Stimulated activated CD4-positive, alpha-beta T cell treated with anti-CD3 and anti-CD28 coated beads, Interleukin-1b, Interleukin-23, amount 100 ng/mL, for 48 hours (primary cell): ENCODE results near the gene LCOR.

Experiments
- DNase-seq: peaks from one replicate; pipeline ENCODE4 v3.0.0-alpha.2; 2020

The LCOR gene

GRCh38 chr10:96988426-96988825, 156.3 kb downstream of the LCOR start:
- no peak for DNase-seq

GRCh38 chr10:96991313-96991841, 159.3 kb downstream of the LCOR start:
- DNase-seq = no peak

- DNase-seq = no peak
Observed at GRCh38 chr10:96992721-96993120, 160.6 kb downstream of the LCOR start.

DNA sequence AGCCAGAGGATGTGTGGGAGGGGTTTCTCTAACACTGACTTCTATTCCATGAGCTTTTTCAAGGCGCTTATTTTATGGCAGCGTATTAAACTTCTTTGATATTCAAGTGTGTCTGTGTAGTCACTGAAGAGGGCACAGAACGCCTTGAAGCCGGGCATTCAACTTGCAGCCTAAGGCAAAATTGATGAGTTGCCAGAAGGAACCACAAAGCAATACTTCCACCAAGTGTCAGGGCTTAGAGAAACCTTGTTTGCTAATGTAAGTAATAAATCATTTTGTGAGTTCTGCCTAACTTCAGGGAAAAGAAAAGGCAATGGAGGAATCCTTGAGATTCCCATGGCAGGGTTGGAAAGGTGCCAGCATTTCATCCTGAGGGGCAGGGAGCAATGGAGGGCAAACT, 163.8 kb downstream of the LCOR start:
- no peak for DNase-seq

GRCh38 chr10:96996275-96996965, 164.3 kb downstream of the LCOR start:
- DNase-seq = no peak

GRCh38 chr10:96998329-96998888, 166.3 kb downstream of the LCOR start:
- DNase-seq = no peak

DNA sequence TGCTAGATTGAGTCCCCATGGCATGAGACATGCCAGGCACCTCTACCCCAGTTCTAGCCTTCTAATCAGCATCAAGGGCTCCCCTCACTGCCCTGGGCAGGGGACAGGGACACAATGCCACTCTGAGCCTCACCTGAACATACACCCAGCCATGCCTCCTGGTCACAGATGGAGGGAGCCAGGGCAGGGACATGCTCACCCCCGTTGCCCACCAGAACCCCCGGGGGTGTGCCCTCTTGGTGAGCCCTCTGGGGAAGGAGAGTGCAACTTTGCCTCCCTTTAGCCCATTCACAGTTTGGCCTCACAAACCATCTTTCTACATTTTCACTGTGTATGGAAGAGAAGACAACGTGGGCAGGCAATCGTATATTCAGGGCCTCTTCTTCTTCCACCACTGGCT, 167.2 kb downstream of the LCOR start:
- DNase-seq = no peak

- DNase-seq = no peak
Observed at GRCh38 chr10:96999987-97000386, 167.9 kb downstream of the LCOR start.

DNA sequence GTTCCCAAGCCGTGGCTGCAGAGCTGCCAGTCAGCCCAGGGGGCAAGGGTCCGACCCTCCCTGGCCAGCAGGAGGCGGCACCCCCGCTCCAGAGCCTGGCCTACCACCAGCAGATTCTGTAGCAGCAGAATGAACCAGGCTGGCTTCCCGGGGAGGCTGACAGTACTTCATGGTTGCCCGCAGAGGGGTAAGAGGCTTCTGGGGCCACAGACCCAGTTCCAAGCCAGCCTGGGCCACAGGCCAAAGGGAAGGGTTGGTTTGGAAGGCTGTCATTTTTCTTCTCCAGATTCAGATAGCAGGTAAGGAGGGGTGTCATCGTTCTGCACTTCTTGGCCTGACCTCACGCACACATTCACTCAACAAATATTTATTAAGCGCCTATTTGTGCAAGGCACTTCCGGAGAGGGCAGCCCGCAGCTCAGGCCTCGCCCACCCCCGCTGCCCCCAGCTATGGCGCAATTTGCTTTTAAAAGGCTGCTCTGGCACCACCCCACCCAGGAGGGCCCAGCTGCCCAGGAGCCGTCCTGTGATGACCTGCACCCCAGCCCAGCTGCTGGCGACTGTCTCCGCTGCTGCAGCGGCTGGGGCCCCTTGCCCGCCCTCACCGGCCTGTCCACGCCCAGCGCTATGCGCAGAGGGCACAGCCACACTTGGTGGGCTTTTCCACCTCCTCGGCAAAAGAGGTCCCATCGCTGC, 168.5 kb downstream of the LCOR start:
- no peak for DNase-seq

DNA sequence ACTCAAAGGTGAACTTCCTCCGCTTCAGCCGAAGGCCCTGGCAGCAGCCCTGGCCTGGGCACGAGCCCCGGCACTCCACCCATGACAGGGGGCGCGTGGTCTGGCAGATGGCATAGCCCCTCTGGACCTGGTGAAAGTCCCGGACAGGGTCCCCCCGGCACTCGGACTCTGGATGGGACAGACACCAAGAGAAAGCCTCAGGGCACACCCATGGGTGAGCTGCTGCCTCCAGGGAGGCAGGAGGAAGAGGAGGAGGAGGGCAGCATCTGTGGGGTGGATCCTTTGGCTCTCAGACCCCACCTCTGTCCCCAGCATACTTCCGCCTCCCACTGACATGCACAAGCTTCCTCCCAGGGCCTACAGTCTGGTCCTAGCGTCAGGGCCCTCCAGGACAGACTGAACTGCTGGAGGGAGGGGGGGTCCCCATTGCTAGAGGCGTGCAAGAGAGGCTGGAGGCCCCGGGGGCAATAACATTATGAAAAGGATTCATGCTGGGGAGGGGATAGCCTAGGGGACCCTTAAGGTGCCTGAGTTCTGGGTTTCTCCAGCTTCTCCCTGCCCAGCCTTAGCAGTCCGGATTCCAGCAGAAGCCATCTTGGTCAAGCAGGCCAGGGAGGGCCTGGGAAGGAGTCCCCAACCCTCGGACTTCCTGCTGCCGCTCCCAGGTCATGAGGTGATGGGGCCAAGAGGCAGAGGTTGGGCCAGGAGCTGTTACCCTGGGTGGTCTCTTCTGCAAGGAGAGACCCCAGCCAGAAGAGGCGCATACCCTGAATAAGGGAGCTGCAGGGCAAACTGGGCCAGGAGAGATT, 169.3 kb downstream of the LCOR start:
- no peak for DNase-seq

- no peak for DNase-seq
Observed at GRCh38 chr10:97002670-97003069, 170.6 kb downstream of the LCOR start.

- DNase-seq = no peak
Observed at GRCh38 chr10:97003151-97003803, 171.2 kb downstream of the LCOR start.

GRCh38 chr10:97003804-97004201, 171.7 kb downstream of the LCOR start:
- DNase-seq = no peak

- no peak for DNase-seq
Observed at GRCh38 chr10:97004591-97004990, 172.5 kb downstream of the LCOR start.

DNA sequence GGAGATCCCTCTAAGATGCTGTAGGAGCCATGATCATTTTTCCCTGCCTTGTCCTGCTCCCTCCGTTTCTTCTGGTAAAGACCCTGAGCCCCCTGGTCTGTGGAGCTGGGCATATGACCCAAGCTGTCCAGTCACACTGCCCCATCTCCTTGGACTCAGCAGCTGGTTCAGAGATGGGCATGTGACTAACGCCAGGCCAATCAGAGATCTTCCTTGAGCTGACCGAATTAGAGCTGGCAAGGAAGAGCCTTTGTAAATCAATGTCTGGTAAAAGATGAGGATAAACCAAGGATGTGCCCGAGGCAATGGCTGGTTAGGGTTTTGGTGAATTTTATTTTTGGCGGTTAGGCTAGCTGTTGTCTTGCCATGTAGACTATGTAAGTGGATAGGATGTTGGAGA, 173.3 kb downstream of the LCOR start:
- no peak for DNase-seq

DNA sequence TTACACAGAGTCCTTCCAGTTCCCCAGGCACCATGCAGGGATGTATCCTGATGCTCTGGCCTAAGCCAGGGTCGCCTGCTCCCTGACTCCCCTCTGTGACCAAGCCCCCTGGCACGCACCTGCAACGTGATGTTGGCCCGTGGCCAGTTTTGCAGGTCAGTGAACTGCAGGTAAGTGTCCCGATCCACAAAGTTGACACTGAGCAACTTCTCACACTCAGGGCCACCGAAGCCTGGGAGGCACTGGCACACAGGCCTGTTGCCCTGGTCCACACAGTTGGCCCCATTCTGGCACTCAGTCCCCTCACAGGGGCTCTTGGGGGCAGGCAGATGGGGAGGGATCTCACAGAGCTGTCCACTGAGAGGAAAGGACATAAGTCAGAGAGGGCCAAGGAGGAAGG, 174.3 kb downstream of the LCOR start:
- no peak for DNase-seq

DNA sequence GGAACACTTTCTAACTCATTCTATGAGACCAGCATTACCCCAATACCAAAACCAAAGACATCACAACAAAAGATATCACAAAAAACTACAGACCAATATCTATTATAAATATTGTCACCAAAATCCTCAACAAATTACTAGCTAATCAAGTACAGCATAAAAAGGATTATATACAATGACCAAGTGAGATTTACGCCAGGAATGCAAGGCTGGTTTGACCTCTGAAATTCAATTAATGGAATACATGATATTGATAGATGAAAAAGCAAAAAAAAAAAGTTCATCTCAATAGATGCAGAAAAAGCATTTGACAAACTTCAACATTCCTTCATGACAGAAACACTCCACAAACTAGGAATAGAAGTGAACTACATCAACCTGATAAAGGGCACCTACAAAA, 175.3 kb downstream of the LCOR start:
- DNase-seq = no peak

- no peak for DNase-seq
Observed at GRCh38 chr10:97010695-97011206, 178.7 kb downstream of the LCOR start.

GRCh38 chr10:97011397-97011796, 179.3 kb downstream of the LCOR start:
- no peak for DNase-seq

GRCh38 chr10:97012470-97012869, 180.4 kb downstream of the LCOR start:
- DNase-seq = no peak

DNA sequence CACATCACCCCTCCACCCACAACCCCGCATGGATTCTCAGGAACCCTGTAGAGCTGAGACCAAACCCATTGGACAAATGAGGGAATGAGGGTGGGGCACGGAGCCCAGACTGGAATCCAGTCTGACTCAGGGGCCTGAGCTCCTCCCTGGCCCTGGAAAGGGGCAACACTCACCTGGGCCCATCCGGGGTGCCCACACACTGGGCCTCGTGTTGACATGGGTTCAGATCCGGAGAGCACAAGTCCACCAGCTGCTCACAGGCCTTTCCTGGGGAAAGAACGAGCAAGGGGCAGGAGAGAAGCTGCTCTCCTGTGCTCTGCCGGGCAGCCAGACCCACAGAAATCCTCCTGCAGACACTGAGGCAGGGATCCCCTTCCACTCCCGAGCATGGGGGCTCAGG, 181.5 kb downstream of the LCOR start:
- DNase-seq = no peak

- no peak for DNase-seq
Observed at GRCh38 chr10:97013983-97014382, 181.9 kb downstream of the LCOR start.

- no peak for DNase-seq
Observed at GRCh38 chr10:97015240-97015639, 183.1 kb downstream of the LCOR start.
